DMS 273 treated with DMSO at 0.1 percent for 48 hours (cell line): ENCODE data around the gene DIO3.

ENCODE experiments used
- DNase-seq: peaks from one replicate; lab custom pipeline; 2025; lab: John Stamatoyannopoulos, UW

Gene DIO3

GRCh38 chr14:101598571-101599233 lies 37.4 kb downstream of the DIO3 start:
- no peak for DNase-seq

GRCh38 chr14:101599234-101599885 lies 38.1 kb downstream of the DIO3 start:
- no peak for DNase-seq

- no peak for DNase-seq
These were observed 39.1 kb downstream of the DIO3 start for GRCh38 chr14:101600336-101600890.

- no peak for DNase-seq
These were observed 39.8 kb downstream of the DIO3 start for GRCh38 chr14:101600891-101601605.

GRCh38 chr14:101601606-101602465 lies 40.5 kb downstream of the DIO3 start:
- no peak for DNase-seq

- DNase-seq: no peak
These were observed 41.2 kb downstream of the DIO3 start for GRCh38 chr14:101602466-101602840.

- DNase-seq: no peak
These were observed 41.8 kb downstream of the DIO3 start for GRCh38 chr14:101603096-101603495.

GRCh38 chr14:101604228-101604934 lies 43.1 kb downstream of the DIO3 start:
- no peak for DNase-seq

GRCh38 chr14:101604935-101605780 lies 43.9 kb downstream of the DIO3 start:
- DNase-seq: no peak

GRCh38 chr14:101605836-101606235 lies 44.5 kb downstream of the DIO3 start:
- no peak for DNase-seq
